Fibroblast of pulmonary artery (primary cell): ENCODE results near the gene BLACAT1.
A peak's percentile ranks its signal among the peaks of the same experiment; 100 is the strongest.
"Not testable (repeated sequence)": the region's sequence is repeated elsewhere in the genome, so short reads cannot be mapped to it uniquely, and the experiment has no call there.

Source experiments
- DNase-seq: peaks from one replicate; pipeline ENCODE4 v3.0.0-alpha.2; 2010; ENCODE audit warnings: low read depth
- H3K4me3 ChIP-seq: replicated peaks from 2 replicates; pipeline ENCODE4 v1.5.1; 2011; ENCODE audit warnings: low read depth, mild to moderate bottlenecking, control low read depth, low read length, moderate library complexity
- TF ChIP-seq, protein P1 (sequence below): IDR thresholded peaks from 2 replicates; pipeline ENCODE4 v1.5.1; 2011; ENCODE audit warnings: mild to moderate bottlenecking, control low read depth, low read length, inconsistent platforms; ENCODE audit errors: missing control alignments

BLACAT1 gene

DNA sequence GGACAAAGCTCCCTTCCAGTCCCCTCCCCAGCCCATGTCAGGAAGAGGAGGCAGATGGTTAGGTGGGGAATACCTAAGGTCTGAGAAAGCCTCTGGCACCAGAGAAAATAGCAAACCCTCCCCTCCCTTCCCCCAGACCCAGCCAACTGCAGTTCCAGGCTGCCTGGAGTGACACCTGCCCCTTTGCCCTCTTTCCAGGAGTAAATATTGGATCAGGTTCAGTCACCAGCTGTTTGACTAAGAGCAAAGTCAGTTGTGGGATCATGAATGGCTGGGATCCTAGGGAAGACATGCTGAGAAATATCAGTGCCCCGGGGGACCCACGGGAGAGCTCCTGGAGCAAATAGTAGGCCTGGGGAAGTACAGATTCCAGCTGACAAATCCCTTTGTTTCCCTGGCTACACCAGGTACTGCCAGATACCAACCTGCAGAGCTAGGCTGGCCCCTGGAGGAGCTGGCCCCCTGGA lies 36.4 kb upstream of the BLACAT1 start:
- no peak for DNase-seq
- TF ChIP-seq, protein P1, sequence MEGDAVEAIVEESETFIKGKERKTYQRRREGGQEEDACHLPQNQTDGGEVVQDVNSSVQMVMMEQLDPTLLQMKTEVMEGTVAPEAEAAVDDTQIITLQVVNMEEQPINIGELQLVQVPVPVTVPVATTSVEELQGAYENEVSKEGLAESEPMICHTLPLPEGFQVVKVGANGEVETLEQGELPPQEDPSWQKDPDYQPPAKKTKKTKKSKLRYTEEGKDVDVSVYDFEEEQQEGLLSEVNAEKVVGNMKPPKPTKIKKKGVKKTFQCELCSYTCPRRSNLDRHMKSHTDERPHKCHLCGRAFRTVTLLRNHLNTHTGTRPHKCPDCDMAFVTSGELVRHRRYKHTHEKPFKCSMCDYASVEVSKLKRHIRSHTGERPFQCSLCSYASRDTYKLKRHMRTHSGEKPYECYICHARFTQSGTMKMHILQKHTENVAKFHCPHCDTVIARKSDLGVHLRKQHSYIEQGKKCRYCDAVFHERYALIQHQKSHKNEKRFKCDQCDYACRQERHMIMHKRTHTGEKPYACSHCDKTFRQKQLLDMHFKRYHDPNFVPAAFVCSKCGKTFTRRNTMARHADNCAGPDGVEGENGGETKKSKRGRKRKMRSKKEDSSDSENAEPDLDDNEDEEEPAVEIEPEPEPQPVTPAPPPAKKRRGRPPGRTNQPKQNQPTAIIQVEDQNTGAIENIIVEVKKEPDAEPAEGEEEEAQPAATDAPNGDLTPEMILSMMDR: no peak
- no peak overlapping the region for H3K4me3 ChIP-seq

DNA sequence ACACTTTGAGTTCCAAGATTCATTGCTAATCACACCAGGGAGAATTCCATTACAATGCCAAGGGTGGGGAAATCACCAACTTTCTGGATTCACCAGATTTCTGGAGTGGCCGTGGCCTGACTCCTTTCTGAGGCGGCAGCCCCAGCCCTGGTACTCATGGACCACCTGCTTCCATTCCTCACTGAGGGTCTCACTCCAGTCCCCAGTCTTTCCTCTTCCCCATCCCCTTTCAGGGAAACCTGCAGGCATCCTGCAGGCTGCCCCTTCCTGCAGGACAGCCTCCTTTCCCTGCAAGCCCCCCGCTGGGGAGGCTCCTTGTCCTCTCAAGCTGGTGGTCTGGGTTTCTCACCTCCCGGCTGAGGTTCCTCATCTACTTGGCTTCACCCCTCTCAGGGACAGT lies 35.9 kb upstream of the BLACAT1 start:
- TF ChIP-seq, protein P1: no peak
- H3K4me3 ChIP-seq: no peak overlapping the region
- DNase-seq: no peak

DNA sequence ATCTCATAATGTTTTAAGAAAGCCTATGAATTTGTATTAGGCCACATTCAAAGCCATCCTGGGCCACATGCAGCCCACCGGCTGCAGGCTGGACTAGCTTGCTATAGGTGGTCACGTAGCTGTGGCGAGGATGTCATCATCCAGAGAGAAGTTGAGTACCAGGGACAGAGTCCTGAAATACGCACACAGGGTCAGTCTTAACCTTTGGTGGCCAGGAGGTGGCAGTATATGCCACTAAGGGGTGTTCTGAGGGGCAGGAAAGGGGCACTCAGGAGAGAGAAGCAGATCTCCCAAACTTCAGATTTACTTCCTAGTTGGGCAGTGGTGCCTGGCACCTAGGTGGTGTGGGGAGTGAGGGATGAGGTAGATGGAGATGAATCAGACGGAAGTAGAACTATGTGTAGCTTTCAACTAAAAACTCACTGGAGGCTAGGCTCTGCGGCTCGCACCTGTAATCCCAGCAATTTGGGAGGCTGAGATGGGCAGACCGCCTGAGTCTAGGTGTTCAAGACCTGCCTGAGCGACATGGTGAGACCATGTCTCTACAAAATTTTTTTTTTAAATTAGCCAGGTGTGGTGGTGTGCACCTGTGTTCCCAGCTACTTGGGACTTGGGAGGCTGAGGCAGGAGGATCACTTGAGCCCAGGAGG lies 32.4 kb upstream of the BLACAT1 start:
- DNase-seq: peak; percentile 75
- no peak overlapping the region for H3K4me3 ChIP-seq
- TF ChIP-seq, protein P1: peak; percentile 89

DNA sequence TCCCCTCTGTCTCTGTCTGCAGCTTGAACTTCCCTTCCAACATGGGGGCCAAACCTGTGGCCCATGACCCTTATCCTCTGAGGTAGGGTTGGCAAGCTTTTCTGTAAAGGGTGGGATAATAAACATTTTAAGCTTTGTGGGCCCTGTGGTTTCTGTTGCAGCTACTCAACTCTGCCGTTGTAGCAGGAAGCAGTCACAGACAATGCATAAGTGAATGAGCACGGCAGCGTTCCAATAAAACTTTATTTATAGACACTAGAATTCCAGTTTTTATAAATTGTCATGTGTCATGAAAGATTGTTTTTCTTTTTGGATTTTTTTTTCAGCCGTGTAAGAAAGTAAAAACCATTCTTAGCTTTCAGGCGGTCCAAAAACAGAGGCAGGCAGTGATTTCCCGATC lies 30.4 kb upstream of the BLACAT1 start:
- H3K4me3 ChIP-seq: no peak overlapping the region
- DNase-seq: no peak
- TF ChIP-seq, protein P1: no peak

DNA sequence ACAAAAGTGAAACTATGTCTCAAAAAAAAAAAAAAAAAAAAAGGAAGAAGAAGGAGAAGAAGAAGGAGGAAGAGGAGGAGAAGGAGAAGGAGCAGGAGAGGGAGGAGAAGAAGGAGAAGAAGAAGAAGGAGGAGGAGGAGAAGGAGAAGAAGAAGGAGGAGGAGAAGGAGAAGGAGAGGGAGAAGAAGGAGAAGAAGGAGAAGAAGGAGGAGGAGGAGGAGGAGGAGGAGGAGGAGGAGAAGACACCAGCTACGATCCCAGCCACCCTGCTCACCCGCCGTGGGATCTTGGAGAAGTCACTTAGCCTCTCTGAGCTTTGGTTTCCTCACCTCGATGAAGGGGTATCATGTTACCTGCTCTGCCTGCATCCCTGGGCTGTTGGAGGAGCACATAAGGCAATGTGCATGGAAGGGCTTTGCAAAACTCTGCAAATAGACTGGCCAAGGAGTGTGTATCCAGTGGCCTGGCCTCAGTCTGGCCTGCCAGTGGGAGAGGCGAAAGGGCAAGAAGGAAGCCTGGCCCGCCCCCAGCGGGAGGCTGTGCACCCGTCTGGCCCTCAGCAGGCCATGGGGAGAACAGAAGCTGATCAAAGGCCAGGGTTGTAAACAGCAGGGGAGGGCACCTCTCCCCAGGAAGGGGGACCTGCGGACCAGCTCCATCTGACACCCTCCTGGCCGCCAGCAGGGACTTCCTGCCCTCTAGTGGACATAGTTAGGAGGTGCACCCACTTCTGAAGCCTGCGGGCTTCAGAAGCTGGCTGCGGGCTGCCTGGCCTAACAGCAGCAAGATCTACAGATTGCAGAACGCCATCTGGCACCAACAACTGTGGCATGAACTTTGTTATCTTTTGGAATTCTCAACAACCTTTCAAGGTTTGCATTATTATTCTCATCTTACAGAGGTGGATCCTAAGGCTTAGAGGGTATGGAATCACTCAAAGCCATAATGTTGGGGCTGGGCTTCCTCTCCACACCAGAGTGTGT lies 29.4 kb upstream of the BLACAT1 start:
- TF ChIP-seq, protein P1: peak; percentile 94
- DNase-seq: peak; percentile 72

DNA sequence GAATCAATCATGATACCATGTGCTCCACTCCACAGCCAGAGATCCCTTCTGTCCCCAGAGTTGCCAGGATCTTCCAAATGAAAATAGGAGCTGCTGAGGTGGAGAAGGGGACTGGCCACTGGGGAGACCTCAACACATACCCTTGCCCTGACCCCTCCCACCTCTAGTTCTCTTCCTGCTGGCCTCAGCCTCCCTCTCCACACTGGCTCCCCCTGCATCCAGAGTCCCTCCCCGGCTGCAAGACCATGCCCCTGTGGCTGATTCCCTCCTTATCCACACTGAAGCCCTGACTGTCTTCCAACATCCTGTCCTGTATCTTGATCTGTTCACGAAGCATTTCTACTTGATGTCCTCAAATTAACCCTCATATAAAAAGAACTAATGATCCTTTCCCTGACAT lies 27.5 kb upstream of the BLACAT1 start:
- DNase-seq: no peak
- TF ChIP-seq, protein P1: no peak
- H3K4me3 ChIP-seq: no peak overlapping the region

More for the DNA sequence above, 29.4 kb upstream of the BLACAT1 start:
- no peak overlapping the region for H3K4me3 ChIP-seq

DNA sequence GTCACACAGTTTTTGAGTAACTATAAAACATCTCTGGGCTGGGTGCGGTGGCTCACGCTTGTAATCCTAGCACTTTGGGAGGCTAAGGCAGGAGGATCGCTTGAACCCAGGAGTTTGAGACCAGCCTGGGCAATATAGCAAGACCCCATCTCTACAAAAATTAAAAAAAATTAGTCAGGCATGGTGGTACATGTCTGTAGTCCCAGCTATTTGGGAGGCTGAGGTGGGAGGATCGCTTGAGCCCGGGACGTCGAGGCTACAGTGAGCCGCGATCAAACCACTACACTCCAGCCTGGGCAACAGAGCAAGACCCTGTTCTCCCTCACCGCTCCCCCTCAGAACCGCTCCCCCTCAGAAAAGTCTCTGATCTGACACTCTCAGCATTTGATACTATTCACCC lies 26.7 kb upstream of the BLACAT1 start:
- not testable (repeated sequence) for DNase-seq, H3K4me3 ChIP-seq
